Activated CD4-positive, alpha-beta T cell treated with anti-CD3 and anti-CD28 coated beads, Interleukin-2, amount 10 ng/mL, durations not matched to agents 7 days and 5 days (primary cell): ENCODE measurements around the gene GUCY2D. TPM values are rescaled to one million over a fixed set of nuclear protein-coding genes. Genes with fewer than 3 reads are reported as not detected.

Source experiments
- CTCF ChIA-PET: fragments of 350-600 bp; sonication (Branson Sonifier 250); formaldehyde crosslinking; loops from one replicate; lab custom pipeline; 2021; ENCODE audit warnings: antibody characterized with exemption; lab: Charles Lee
- POLR2A ChIA-PET: fragments of 350-600 bp; sonication (Branson Sonifier 250); formaldehyde crosslinking; loops from one replicate; lab custom pipeline; 2021; ENCODE audit warnings: antibody characterized with exemption; lab: Charles Lee
- DNase-seq: peaks from one replicate; pipeline ENCODE4 v3.0.0-alpha.2; 2020
- H3K27ac Mint-ChIP-seq: one replicate; pipeline ENCODE4 v1.8.0; 2021; ENCODE audit warnings: mild to moderate bottlenecking, moderate library complexity, mixed read lengths
- H3K27me3 Mint-ChIP-seq: one replicate; pipeline ENCODE4 v1.8.0; 2021; ENCODE audit warnings: mixed read lengths
- H3K36me3 Mint-ChIP-seq: one replicate; pipeline ENCODE4 v1.8.0; 2021; ENCODE audit warnings: low read depth, mixed read lengths
- H3K4me1 Mint-ChIP-seq: one replicate; pipeline ENCODE4 v1.8.0; 2021; ENCODE audit warnings: mixed read lengths
- H3K4me3 Mint-ChIP-seq: one replicate; pipeline ENCODE4 v1.8.0; 2021; ENCODE audit warnings: mild to moderate bottlenecking, moderate library complexity, mixed read lengths
- H3K9me3 Mint-ChIP-seq: one replicate; pipeline ENCODE4 v1.8.0; 2021; ENCODE audit warnings: mixed read lengths
- total RNA-seq, 2 experiments: library from RNA; stranded (reverse); gene quantifications; one replicate each; pipeline ENCODE4 v1.2.3, GENCODE V29; 2021

Gene GUCY2D
- total RNA-seq, 2 experiments from 2014 or later: not detected

- POLR2A ChIA-PET: no interaction called here
Observed at GRCh38 chr17:7997186-7997585, 5.2 kb upstream of the GUCY2D start.

GRCh38 chr17:8002721-8003593, 542 bp downstream of the GUCY2D start:
- H3K9me3 Mint-ChIP-seq: no peaks in the 10 kb centered on the region
- DNase-seq: no peak

More at GRCh38 chr17:7997186-7997585, 5.2 kb upstream of the GUCY2D start:
- peaks cover 16% of the 10 kb centered on the region for H3K4me1 Mint-ChIP-seq
- no peak overlapping the region for H3K27ac Mint-ChIP-seq
- no peaks in the 10 kb centered on the region for H3K36me3 Mint-ChIP-seq
- H3K4me3 Mint-ChIP-seq: no peak overlapping the region
- CTCF ChIA-PET: interaction anchor here (0.6 to 2.5 kb wide), 8 partner anchors 8 to 254 kb away, joined by 3 to 13 read pairs (median 4); partner anchors contain the start of genes CNTROB and TRAPPC1
- no peaks in the 10 kb centered on the region for H3K9me3 Mint-ChIP-seq
- peaks cover 35% of the 10 kb centered on the region for H3K27me3 Mint-ChIP-seq
- DNase-seq: peak; percentile 58

GRCh38 chr17:8003594-8004181, 1.3 kb downstream of the GUCY2D start:
- Mint-ChIP-seq H3K4me1 (peaks cover 6% of the 10 kb centered on the region), H3K4me3 (no peak overlapping the region), H3K36me3 (no peaks in the 10 kb centered on the region), H3K27me3 (peaks cover 46% of the 10 kb centered on the region), H3K9me3 (no peaks in the 10 kb centered on the region), H3K27ac (no peak overlapping the region)
- ChIA-PET POLR2A (no interaction called here), CTCF (interaction anchor here (0.6 kb wide), 1 partner anchor 90 kb away, joined by 3 read pairs; no protein-coding TSS in a partner anchor)
- no peak for DNase-seq

More at GRCh38 chr17:8002721-8003593, 542 bp downstream of the GUCY2D start:
- peaks cover 6% of the 10 kb centered on the region for H3K4me1 Mint-ChIP-seq
- ChIA-PET CTCF (interaction anchor here (1.3 to 2.5 kb wide), 3 partner anchors 13 to 180 kb away, joined by 3 to 14 read pairs (median 3); no protein-coding TSS in a partner anchor), POLR2A (interaction anchor here (0.6 kb wide), 1 partner anchor 10 kb away, joined by 6 read pairs; no protein-coding TSS in a partner anchor)
- H3K4me3 Mint-ChIP-seq: no peak overlapping the region
- H3K36me3 Mint-ChIP-seq: no peaks in the 10 kb centered on the region
- no peak overlapping the region for H3K27ac Mint-ChIP-seq
- H3K27me3 Mint-ChIP-seq: peaks cover 50% of the 10 kb centered on the region

GRCh38 chr17:8004899-8005298, 2.5 kb downstream of the GUCY2D start:
- Mint-ChIP-seq H3K27ac (no peak overlapping the region), H3K36me3 (no peaks in the 10 kb centered on the region), H3K27me3 (peaks cover 40% of the 10 kb centered on the region), H3K4me1 (peaks cover 6% of the 10 kb centered on the region), H3K4me3 (no peak overlapping the region), H3K9me3 (no peaks in the 10 kb centered on the region)
- no peak for DNase-seq
- POLR2A ChIA-PET: no interaction called here
- CTCF ChIA-PET: interaction anchor here (0.9 kb wide), 1 partner anchor 93 kb away, joined by 3 read pairs; no protein-coding TSS in a partner anchor

GRCh38 chr17:8005357-8005756, 2.9 kb downstream of the GUCY2D start:
- POLR2A ChIA-PET: no interaction called here
- H3K27me3 Mint-ChIP-seq: peaks cover 37% of the 10 kb centered on the region
- H3K9me3 Mint-ChIP-seq: no peaks in the 10 kb centered on the region
- CTCF ChIA-PET: interaction anchor here (0.9 kb wide), 1 partner anchor 93 kb away, joined by 3 read pairs; no protein-coding TSS in a partner anchor
- no peak for DNase-seq
- H3K4me1 Mint-ChIP-seq: peaks cover 6% of the 10 kb centered on the region
- no peak overlapping the region for H3K4me3 Mint-ChIP-seq
- H3K27ac Mint-ChIP-seq: no peak overlapping the region
- no peaks in the 10 kb centered on the region for H3K36me3 Mint-ChIP-seq

GRCh38 chr17:8005967-8006730, 3.7 kb downstream of the GUCY2D start:
- POLR2A ChIA-PET: no interaction called here
- no peak overlapping the region for H3K4me3 Mint-ChIP-seq
- H3K36me3 Mint-ChIP-seq: no peaks in the 10 kb centered on the region
- peaks cover 30% of the 10 kb centered on the region for H3K27me3 Mint-ChIP-seq
- peaks cover 6% of the 10 kb centered on the region for H3K4me1 Mint-ChIP-seq
- H3K9me3 Mint-ChIP-seq: no peaks in the 10 kb centered on the region
- CTCF ChIA-PET: interaction anchor here (0.7 kb wide), 1 partner anchor 35 kb away, joined by 3 read pairs; no protein-coding TSS in a partner anchor
- DNase-seq: no peak
- no peak overlapping the region for H3K27ac Mint-ChIP-seq

- peaks cover 3% of the 10 kb centered on the region for H3K4me1 Mint-ChIP-seq
- H3K9me3 Mint-ChIP-seq: no peaks in the 10 kb centered on the region
- ChIA-PET CTCF (interaction anchor here (0.7 to 1.0 kb wide), 2 partner anchors 9 to 36 kb away, joined by 3 read pairs; no protein-coding TSS in a partner anchor), POLR2A (no interaction called here)
- H3K36me3 Mint-ChIP-seq: no peaks in the 10 kb centered on the region
- DNase-seq: no peak
- H3K27ac Mint-ChIP-seq: no peak overlapping the region
- H3K4me3 Mint-ChIP-seq: no peak overlapping the region
- peaks cover 24% of the 10 kb centered on the region for H3K27me3 Mint-ChIP-seq
Observed at GRCh38 chr17:8006836-8007680, 4.6 kb downstream of the GUCY2D start.

GRCh38 chr17:8007836-8008235, 5.4 kb downstream of the GUCY2D start:
- no peak overlapping the region for H3K4me3 Mint-ChIP-seq
- H3K27me3 Mint-ChIP-seq: peaks cover 21% of the 10 kb centered on the region
- ChIA-PET CTCF (interaction anchor here (1.0 to 1.4 kb wide), 2 partner anchors 8 to 9 kb away, joined by 3 read pairs; no protein-coding TSS in a partner anchor), POLR2A (no interaction called here)
- DNase-seq: no peak
- no peak overlapping the region for H3K27ac Mint-ChIP-seq
- H3K36me3 Mint-ChIP-seq: no peaks in the 10 kb centered on the region
- no peaks in the 10 kb centered on the region for H3K4me1 Mint-ChIP-seq
- no peaks in the 10 kb centered on the region for H3K9me3 Mint-ChIP-seq

GRCh38 chr17:8012045-8012580, 9.7 kb downstream of the GUCY2D start:
- DNase-seq: no peak
- peaks cover 16% of the 10 kb centered on the region for H3K27me3 Mint-ChIP-seq
- ChIA-PET CTCF (no interaction called here), POLR2A (no interaction called here)
- no peaks in the 10 kb centered on the region for H3K9me3 Mint-ChIP-seq
- H3K4me1 Mint-ChIP-seq: peaks cover 11% of the 10 kb centered on the region
- no peak overlapping the region for H3K27ac Mint-ChIP-seq
- H3K4me3 Mint-ChIP-seq: no peak overlapping the region
- H3K36me3 Mint-ChIP-seq: no peaks in the 10 kb centered on the region

GRCh38 chr17:8012996-8013640, 10.7 kb downstream of the GUCY2D start:
- CTCF ChIA-PET: interaction anchor here (0.6 to 1.0 kb wide), 3 partner anchors 9 to 950 kb away, joined by 3 to 4 read pairs (median 3); no protein-coding TSS in a partner anchor
- Mint-ChIP-seq H3K9me3 (no peaks in the 10 kb centered on the region), H3K36me3 (no peaks in the 10 kb centered on the region), H3K4me1 (peaks cover 11% of the 10 kb centered on the region), H3K27me3 (peaks cover 13% of the 10 kb centered on the region), H3K4me3 (no peak overlapping the region), H3K27ac (no peak overlapping the region)
- POLR2A ChIA-PET: interaction anchor here (0.7 kb wide), 1 partner anchor 11 kb away, joined by 6 read pairs; the partner anchor contains the start of gene GUCY2D
- no peak for DNase-seq
